ENCODE data around the gene CDC7.

DNA sequence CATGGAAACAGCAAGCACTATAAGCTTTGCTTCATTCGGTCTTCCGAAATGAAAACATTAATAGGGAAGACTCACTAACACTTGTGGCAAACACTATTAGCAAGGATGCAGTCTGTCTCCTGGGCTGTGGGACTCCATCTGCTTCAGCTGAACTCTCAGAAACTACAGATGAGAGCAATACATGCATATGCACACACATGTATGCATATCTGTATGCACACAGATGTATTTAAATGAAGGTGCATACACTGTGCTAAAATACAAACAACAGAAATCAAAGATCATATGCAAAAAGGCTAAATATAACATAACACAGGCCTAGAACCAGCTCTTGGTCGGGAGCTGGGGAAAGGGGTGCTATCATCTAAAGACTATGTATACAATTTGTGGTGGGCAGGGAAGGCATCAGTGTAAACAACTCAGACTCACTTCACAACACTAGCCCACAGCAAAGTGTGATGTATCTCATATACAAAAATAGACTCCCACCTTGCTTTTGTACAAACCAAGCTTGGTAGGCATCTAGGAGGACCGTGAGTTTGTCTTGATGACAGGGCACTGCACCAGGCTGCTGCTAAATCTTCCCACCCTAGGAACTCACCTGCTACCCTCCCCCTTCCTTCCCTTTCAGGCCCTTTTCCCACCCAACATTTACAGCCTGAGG lies 32.8 kb downstream of the CDC7 start:
- TF ChIP-seq, protein P1, sequence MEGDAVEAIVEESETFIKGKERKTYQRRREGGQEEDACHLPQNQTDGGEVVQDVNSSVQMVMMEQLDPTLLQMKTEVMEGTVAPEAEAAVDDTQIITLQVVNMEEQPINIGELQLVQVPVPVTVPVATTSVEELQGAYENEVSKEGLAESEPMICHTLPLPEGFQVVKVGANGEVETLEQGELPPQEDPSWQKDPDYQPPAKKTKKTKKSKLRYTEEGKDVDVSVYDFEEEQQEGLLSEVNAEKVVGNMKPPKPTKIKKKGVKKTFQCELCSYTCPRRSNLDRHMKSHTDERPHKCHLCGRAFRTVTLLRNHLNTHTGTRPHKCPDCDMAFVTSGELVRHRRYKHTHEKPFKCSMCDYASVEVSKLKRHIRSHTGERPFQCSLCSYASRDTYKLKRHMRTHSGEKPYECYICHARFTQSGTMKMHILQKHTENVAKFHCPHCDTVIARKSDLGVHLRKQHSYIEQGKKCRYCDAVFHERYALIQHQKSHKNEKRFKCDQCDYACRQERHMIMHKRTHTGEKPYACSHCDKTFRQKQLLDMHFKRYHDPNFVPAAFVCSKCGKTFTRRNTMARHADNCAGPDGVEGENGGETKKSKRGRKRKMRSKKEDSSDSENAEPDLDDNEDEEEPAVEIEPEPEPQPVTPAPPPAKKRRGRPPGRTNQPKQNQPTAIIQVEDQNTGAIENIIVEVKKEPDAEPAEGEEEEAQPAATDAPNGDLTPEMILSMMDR (IDR thresholded peaks at IDR 0.05), result no peak
- no peak for TF ChIP-seq POLR2A (IDR thresholded peaks at IDR 0.05)
